PFSK-1 (cell line): ENCODE data around the gene EFCAB5.

Experiments used
- FOXP2 ChIP-seq: optimal IDR thresholded peaks from 2 replicates; pipeline ENCODE3; 2011; ENCODE audit warnings: borderline replicate concordance, control low read depth, inconsistent platforms; ENCODE audit not compliant: insufficient read depth; ENCODE audit errors: extremely low read length, extremely low read depth
- POLR2AphosphoS5 ChIP-seq: IDR thresholded peaks from 2 replicates; pipeline ENCODE4 v1.6.1; 2012; ENCODE audit warnings: low read depth, mild to moderate bottlenecking, control low read depth, low read length, moderate library complexity
- REST ChIP-seq, 2 experiments: IDR thresholded peaks; 2 replicates each; pipeline versions ENCODE4 v1.6.1 to v1.8.0; 2011 to 2012; ENCODE audit warnings: low read depth in 2 of 2, low read length in 2 of 2, control low read depth in 1 of 2, inconsistent platforms in 1 of 2, mild to moderate bottlenecking in 1 of 2, moderate library complexity in 1 of 2; ENCODE audit not compliant: insufficient read depth in 1 of 2
- SIN3A ChIP-seq: IDR thresholded peaks from 2 replicates; pipeline ENCODE4 v1.6.1; 2012; ENCODE audit warnings: mild to moderate bottlenecking, low read length, moderate library complexity, borderline replicate concordance; ENCODE audit not compliant: insufficient read depth
- TAF1 ChIP-seq: IDR thresholded peaks from 2 replicates; pipeline ENCODE4 v1.6.1; 2012; ENCODE audit warnings: low read length, control low read depth, borderline replicate concordance; ENCODE audit not compliant: insufficient read depth

The EFCAB5 gene

GRCh38 chr17:30068465-30068864, 127.0 kb downstream of the EFCAB5 start:
- TF ChIP-seq SIN3A (no peak), REST (IDR thresholded peaks at IDR 0.05; ENCODE audit: insufficient read depth in 1 of 2, low read depth in 2 of 2, low read length in 2 of 2) (no peak), FOXP2 (no peak), POLR2AphosphoS5 (no peak), TAF1 (no peak)

- TF ChIP-seq TAF1 (no peak), REST (IDR thresholded peaks at IDR 0.05; ENCODE audit: insufficient read depth in 1 of 2, low read depth in 2 of 2, low read length in 2 of 2) (no peak), SIN3A (no peak), FOXP2 (no peak), POLR2AphosphoS5 (no peak)
Measured at GRCh38 chr17:30074254-30074653, 132.8 kb downstream of the EFCAB5 start.

- TF ChIP-seq SIN3A (no peak), REST (IDR thresholded peaks at IDR 0.05; ENCODE audit: insufficient read depth in 1 of 2, low read depth in 2 of 2, low read length in 2 of 2) (no peak), FOXP2 (no peak)
Measured at GRCh38 chr17:30074730-30075129, 133.3 kb downstream of the EFCAB5 start.

- TF ChIP-seq POLR2AphosphoS5 (no peak), SIN3A (no peak), TAF1 (no peak), FOXP2 (no peak), REST (IDR thresholded peaks at IDR 0.05; ENCODE audit: insufficient read depth in 1 of 2, low read depth in 2 of 2, low read length in 2 of 2) (no peak)
Measured at GRCh38 chr17:30082773-30083172, 141.3 kb downstream of the EFCAB5 start.

GRCh38 chr17:30084788-30085187, 143.4 kb downstream of the EFCAB5 start:
- TF ChIP-seq REST (IDR thresholded peaks at IDR 0.05; ENCODE audit: insufficient read depth in 1 of 2, low read depth in 2 of 2, low read length in 2 of 2) (no peak), TAF1 (no peak), POLR2AphosphoS5 (no peak), SIN3A (no peak), FOXP2 (no peak)
